Muscle of leg (tissue), 11 donors: Measurements from ENCODE around the gene ASB14. TPM values are rescaled to one million over a fixed set of nuclear protein-coding genes. Genes with fewer than 3 reads are reported as not detected.

Source experiments
- DNase-seq: peaks from one replicate; pipeline ENCODE4 v3.0.0; 2013
- H3K27ac ChIP-seq: one replicate; pipeline ENCODE4 v1.5.1; 2013; ENCODE audit warnings: mild to moderate bottlenecking, low read length, control low read depth
- H3K27me3 ChIP-seq: one replicate; pipeline ENCODE4 v1.6.1; 2013; ENCODE audit warnings: low read length; ENCODE audit not compliant: control insufficient read depth, insufficient read depth
- H3K36me3 ChIP-seq: one replicate; pipeline ENCODE4 v1.6.1; 2013; ENCODE audit warnings: low read length; ENCODE audit not compliant: control insufficient read depth, insufficient read depth
- H3K4me1 ChIP-seq: one replicate; pipeline ENCODE4 v1.6.1; 2013; ENCODE audit warnings: low read length; ENCODE audit not compliant: control insufficient read depth, insufficient read depth
- H3K4me3 ChIP-seq: one replicate; pipeline ENCODE4 v1.5.1; 2013; ENCODE audit warnings: low read length, control low read depth
- H3K9me3 ChIP-seq: replicated peaks from 2 replicates; pipeline ENCODE4 v1.6.1; 2013; ENCODE audit warnings: low read depth, low read length; ENCODE audit not compliant: control insufficient read depth
- WGBS: methylation state at CpG from one replicate; pipeline ENCODE4 v1.1.5; 2013; ENCODE audit warnings: missing lambda C conversion rate; ENCODE audit not compliant: insufficient coverage; 5-methylcytosine and 5-hydroxymethylcytosine counted together
- polyA plus RNA-seq, 8 donors: library from polyadenylated mRNA; unstranded; fragments of 120-200 nt; gene quantifications; one replicate each; pipeline versions ENCODE4 v1.2.1 to v1.2.3, GENCODE V29; 2013; ENCODE audit warnings: inconsistent platforms in 1 of 8, low replicate concordance in 1 of 8; ENCODE audit not compliant: insufficient read length in 8 of 8, insufficient read depth in 1 of 8
- total RNA-seq: library from RNA; stranded (reverse); fragments of 120-200 nt; gene quantifications from one replicate; pipeline ENCODE4 v1.2.4, GENCODE V29; 2013

Gene ASB14
- total and polyA plus RNA-seq, 9 donors = 0.18 to 1.2 (median 0.49) TPM

DNA sequence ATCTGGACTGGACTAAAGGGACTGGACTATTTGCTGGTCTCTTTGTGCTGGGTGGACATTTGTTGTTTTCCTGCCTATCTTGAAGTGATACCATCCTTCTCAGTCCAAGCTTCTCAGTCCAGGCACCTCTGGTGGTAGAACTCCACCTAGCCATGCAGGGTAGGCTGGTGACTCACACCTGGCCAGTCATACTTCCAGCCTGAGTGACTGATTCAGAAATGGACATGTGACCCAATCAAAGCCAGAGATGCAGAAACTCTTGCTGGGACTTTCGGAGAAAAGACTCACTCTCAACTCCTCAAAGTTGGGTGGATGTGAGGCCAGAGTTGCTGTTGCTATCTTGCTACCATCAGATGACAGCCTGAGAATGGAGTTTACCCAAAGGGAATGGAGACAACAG lies 5.6 kb upstream of the ASB14 start:
- Histone ChIP-seq H3K4me1 (no peaks in the 10 kb centered on the region), H3K27ac (no peak overlapping the region), H3K36me3 (no peaks in the 10 kb centered on the region), H3K27me3 (no peaks in the 10 kb centered on the region), H3K4me3 (no peak overlapping the region), H3K9me3 (no peaks in the 10 kb centered on the region)
- no CpG with 5 or more reads among the region's 1 CpG for WGBS
- DNase-seq = no peak

DNA sequence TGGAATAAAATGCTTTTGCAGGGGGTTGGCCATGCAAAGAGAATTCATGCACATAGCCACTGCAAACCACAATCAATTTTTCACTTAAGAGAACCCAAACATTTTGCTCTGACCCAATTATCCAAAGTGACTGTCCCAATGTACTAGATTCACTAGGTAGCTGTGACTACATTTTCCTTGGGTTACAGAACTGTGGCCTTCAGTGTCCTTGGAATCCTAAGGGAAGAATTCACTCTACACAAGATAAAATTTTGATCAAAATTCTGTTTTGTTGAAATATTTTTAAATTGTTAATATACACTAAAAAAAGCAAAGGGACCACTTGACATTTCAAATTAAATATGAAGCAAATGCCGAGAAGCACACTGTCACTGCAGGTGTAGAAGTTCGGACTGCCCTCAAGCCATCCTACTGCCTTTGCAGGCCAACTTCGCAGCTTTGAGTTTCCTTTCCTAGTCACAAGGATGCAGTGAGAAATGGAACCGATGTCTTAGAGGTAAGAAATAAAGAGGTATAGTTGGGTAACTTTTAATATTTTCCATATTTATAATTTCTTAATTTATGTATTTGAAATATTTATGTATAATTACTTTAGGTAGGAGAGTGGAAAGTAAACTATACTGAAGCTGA lies 527 bp upstream of the ASB14 start:
- no peak overlapping the region for H3K4me3 ChIP-seq

DNA sequence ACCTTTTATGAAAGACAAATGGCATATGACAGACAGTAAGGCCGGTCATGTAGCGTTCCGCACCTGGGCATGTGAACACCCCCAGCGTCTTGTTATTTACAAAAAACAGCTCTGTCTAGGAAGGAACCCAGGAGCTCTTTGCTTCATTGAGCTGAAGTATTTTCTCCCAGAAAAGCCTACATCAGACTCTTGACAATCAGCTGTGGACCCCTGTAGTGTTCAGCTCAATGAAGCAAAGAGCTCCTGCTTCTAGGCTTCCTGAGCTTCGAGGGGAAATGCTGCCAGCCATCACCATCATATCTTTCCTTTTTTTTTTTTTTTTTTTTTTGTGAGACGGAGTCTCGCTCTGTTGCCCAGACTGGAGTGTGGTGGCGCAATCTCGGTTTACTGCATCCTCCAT lies 4.1 kb downstream of the ASB14 start:
- no peak overlapping the region for H3K27ac ChIP-seq
- no peaks in the 10 kb centered on the region for H3K27me3 ChIP-seq
- no peaks in the 10 kb centered on the region for H3K36me3 ChIP-seq
- no peak for DNase-seq
- WGBS = 86% methylated on average over 4 of the region's 9 CpGs
- no peak overlapping the region for H3K4me3 ChIP-seq
- peaks cover 3% of the 10 kb centered on the region for H3K9me3 ChIP-seq
- H3K4me1 ChIP-seq = no peaks in the 10 kb centered on the region

More for the DNA sequence above, 527 bp upstream of the ASB14 start:
- H3K27ac ChIP-seq = no peak overlapping the region
- H3K4me1 ChIP-seq = no peaks in the 10 kb centered on the region
- no CpG with 5 or more reads among the region's 4 CpGs for WGBS
- no peaks in the 10 kb centered on the region for H3K27me3 ChIP-seq
- no peak for DNase-seq
- H3K9me3 ChIP-seq = no peaks in the 10 kb centered on the region
- H3K36me3 ChIP-seq = no peaks in the 10 kb centered on the region

DNA sequence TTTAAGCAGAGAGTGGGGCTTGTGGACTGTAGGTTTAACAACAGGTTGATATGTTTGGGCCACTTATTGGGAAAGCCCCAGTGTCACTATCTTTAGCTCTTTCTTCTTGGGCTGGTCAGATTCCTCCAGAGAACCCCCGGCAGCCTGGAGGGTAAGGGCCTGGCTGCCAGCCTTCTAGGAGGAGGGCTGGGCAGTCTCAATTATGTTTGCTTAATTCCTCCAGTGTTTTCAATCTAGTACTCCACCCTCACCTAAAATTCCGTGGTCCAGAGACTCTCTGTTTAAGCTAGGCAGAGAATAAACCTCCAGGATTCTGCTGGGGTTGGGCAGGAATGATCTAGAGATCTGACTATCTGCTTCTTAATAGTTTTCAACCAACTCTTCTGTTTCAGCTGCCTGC lies 5.3 kb downstream of the ASB14 start:
- no CpG with 5 or more reads among the region's 2 CpGs for WGBS
- Histone ChIP-seq H3K27ac (no peak overlapping the region), H3K36me3 (no peaks in the 10 kb centered on the region), H3K4me3 (no peak overlapping the region), H3K4me1 (no peaks in the 10 kb centered on the region), H3K27me3 (no peaks in the 10 kb centered on the region), H3K9me3 (peaks cover 3% of the 10 kb centered on the region)
- DNase-seq = no peak

DNA sequence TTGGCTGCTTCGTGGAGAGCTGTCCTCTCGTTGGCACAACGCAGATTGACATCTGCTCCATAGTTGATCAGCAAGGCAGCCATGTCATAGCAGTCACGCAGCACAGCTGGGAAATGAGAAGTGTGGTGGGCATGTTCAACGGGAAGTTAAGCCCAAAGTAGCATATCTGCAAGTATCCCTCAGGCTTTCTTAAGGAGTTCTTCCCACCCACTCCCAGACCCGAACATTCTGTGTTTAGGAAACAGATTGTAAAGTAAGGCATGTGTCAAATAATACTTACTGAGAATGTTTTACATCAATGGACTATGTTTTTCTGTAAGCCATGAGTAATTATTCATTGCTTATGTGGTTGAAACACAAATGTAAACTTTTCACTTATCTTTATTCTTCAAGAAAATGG lies 9.2 kb downstream of the ASB14 start:
- Histone ChIP-seq H3K27ac (no peak overlapping the region), H3K27me3 (no peaks in the 10 kb centered on the region), H3K36me3 (no peaks in the 10 kb centered on the region), H3K4me1 (no peaks in the 10 kb centered on the region), H3K9me3 (peaks cover 5% of the 10 kb centered on the region), H3K4me3 (no peak overlapping the region)
- WGBS = 63% methylated on average over 2 of the region's 6 CpGs
- DNase-seq = no peak

DNA sequence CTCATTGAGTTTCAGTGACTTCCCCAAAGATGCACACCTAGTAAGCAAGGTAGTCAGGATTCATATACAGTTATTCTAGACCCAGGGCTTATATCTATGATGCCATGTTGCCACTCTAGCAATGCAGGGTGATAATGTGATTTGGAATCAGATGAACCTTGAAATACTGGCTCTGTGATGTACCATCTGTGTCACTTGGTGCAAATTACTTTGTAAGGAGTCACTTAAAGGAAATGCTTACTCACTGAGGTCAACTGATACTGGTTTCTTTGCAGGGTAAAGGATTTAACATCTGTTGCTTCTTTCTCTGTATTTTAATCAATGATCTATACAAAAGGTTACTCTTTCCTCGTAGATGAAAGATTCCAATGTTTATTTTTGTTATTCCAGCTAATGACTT lies 10.8 kb downstream of the ASB14 start:
- H3K27ac ChIP-seq = no peak overlapping the region
- DNase-seq = no peak
- no CpG with 5 or more reads among the region's 1 CpG for WGBS

DNA sequence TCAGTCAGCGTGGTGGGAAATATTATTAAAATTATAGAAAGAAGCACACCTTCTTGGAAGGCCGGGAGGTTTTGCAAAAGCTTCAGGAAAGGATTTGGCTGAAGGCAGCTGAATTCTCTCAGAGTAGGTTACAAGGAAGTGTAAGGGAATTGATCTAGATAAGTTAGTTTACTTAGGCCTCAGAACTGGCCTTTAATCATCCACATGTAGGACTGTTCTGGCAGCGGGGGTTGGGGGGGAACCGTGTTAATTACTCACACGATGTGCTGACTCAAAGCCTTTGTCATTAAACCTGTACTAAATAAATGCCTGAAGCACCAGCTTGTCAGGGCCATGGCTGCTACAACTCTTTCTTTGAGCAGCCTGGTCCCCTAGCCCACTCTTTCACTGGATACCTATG lies 12.8 kb downstream of the ASB14 start:
- WGBS = 100% methylated on average over 5 of the region's 5 CpGs
- H3K36me3 ChIP-seq = peaks cover 3% of the 10 kb centered on the region
- no peaks in the 10 kb centered on the region for H3K27me3 ChIP-seq
- H3K27ac ChIP-seq = no peak overlapping the region
- H3K9me3 ChIP-seq = peaks cover 2% of the 10 kb centered on the region
- no peaks in the 10 kb centered on the region for H3K4me1 ChIP-seq
- no peak for DNase-seq
- H3K4me3 ChIP-seq = no peak overlapping the region

More for the DNA sequence above, 10.8 kb downstream of the ASB14 start:
- Histone ChIP-seq H3K9me3 (peaks cover 5% of the 10 kb centered on the region), H3K27me3 (no peaks in the 10 kb centered on the region), H3K4me1 (no peaks in the 10 kb centered on the region), H3K4me3 (no peak overlapping the region), H3K36me3 (no peaks in the 10 kb centered on the region)

DNA sequence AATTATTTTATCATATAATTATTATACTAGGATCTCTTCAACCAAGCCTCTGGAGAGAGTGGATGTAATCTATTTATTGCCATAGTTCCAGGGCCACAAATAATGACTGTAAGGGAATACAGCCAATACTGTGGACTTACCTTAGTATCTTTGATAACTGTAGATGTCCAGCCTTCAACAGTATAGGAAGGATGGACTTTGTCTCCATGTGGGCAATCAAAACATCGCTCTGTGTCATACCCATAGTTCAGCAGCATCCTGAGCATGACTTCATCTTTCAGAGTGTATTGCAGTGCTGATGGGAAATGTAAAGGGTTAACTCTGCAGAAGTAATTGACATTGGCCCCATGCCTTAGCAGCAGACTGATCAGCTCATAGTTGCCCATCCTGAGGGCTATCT lies 14.2 kb downstream of the ASB14 start:
- no peaks in the 10 kb centered on the region for H3K4me1 ChIP-seq
- no CpG with 5 or more reads among the region's 1 CpG for WGBS
- DNase-seq = no peak
- no peak overlapping the region for H3K4me3 ChIP-seq
- no peaks in the 10 kb centered on the region for H3K27me3 ChIP-seq
- no peak overlapping the region for H3K27ac ChIP-seq
- H3K36me3 ChIP-seq = peaks cover 6% of the 10 kb centered on the region
- peaks cover 2% of the 10 kb centered on the region for H3K9me3 ChIP-seq

DNA sequence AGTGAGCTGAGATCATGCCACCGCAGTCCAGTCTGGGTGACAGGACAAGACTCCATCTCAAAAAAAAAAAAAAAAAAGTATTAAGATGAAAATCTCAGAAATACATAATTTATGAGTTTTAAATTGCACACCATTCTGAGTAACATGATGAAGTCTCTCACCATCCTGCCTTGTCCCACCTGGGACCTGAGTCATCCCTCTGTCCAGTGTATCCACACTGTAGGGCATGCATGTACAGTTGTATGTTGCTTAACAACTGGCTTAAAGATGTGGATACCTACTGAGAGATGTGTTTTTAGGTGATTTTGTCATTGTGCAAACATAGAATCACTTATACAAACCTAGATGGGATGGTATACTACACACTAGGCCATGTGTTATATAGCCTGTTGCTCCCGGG lies 17.1 kb downstream of the ASB14 start:
- Histone ChIP-seq H3K27me3 (no peaks in the 10 kb centered on the region), H3K27ac (no peak overlapping the region), H3K4me3 (no peak overlapping the region), H3K36me3 (peaks cover 12% of the 10 kb centered on the region), H3K9me3 (peaks cover 2% of the 10 kb centered on the region), H3K4me1 (no peaks in the 10 kb centered on the region)
- WGBS = no CpG with 5 or more reads among the region's 2 CpGs
- no peak for DNase-seq

DNA sequence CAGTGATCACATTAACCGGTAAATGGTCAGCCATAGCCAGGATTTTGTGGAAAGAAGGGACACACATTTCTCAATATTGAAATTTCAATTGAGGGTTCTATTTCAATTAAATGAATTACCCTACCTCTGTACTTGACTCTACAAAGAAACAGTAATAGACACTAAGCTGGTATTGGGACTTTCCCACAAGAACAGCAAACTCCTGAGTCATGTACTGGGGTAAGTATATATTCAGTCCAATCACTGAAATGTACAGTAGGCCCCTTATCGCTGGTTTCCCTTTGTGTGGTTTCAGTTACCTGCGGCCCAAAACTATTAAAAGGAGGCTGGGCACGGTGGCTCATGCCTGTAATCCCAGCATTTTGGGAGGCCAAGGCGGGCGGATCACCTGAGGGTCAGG lies 17.6 kb downstream of the ASB14 start:
- H3K4me3 ChIP-seq = no peak overlapping the region
- 75% methylated on average over 4 of the region's 6 CpGs for WGBS
- H3K27me3 ChIP-seq = no peaks in the 10 kb centered on the region
- no peak for DNase-seq
- peaks cover 2% of the 10 kb centered on the region for H3K9me3 ChIP-seq
- H3K36me3 ChIP-seq = peaks cover 12% of the 10 kb centered on the region
- no peaks in the 10 kb centered on the region for H3K4me1 ChIP-seq
- no peak overlapping the region for H3K27ac ChIP-seq

DNA sequence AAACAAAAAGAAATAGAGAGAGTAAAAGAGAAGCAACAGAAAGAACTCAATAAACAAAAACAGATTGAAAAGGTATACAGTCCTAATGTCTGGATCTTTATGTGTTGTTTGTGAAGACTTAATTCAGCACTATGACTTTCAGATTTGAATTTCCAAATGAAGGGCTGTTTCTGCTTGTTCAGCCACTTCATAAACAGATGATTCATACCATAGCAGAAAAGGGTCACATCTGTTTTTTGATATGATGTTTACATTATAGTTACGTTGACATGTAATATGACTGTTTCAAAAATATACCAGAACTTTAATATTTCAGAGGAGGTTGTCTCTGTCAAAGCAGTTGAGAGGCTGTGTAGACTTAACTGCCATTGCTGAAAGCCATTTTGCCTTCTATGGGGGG lies 24.1 kb downstream of the ASB14 start:
- Histone ChIP-seq H3K27me3 (no peaks in the 10 kb centered on the region), H3K27ac (no peak overlapping the region), H3K4me1 (no peaks in the 10 kb centered on the region), H3K36me3 (peaks cover 30% of the 10 kb centered on the region), H3K9me3 (no peaks in the 10 kb centered on the region), H3K4me3 (no peak overlapping the region)
- no CpG with 5 or more reads among the region's 1 CpG for whole genome bisulfite sequencing
- no peak for DNase-seq
